HepG2 (cell line): ENCODE results near the gene IL22. TPM values are rescaled to one million over a fixed set of nuclear protein-coding genes. Genes with fewer than 3 reads are reported as not detected.

Experiments
- ATAC-seq: fragments of 200-7000 bp; cut with Tn5 transposase; 3 replicates; pipeline ENCODE4 v1.9.1; 2020; ENCODE audit warnings: mild to moderate bottlenecking, moderate library complexity
- BruUV-seq: library from RNA; stranded (reverse); fragments of 400-500 nt; replicated peaks from 2 replicates; lab custom pipeline; 2021; lab: Mats Ljungman, UMichigan
- CTCF ChIA-PET: fragments of 300-600 bp; formaldehyde crosslinking; extraction: SDS; loops from one replicate; lab custom pipeline; 2021; ENCODE audit warnings: low total read pairs, inconsistent platforms, low intra/inter-chr PET ratio; lab: Yijun Ruan, JAX
- POLR2A ChIA-PET: fragments of 350-600 bp; sonication (Branson Sonifier 250); formaldehyde crosslinking; loops from one replicate; lab custom pipeline; 2020; ENCODE audit warnings: antibody characterized with exemption, inconsistent platforms; lab: Yijun Ruan, JAX
- DNase-seq: peaks from one replicate; pipeline ENCODE4 v3.0.0-alpha.2; 2015; ENCODE audit warnings: low spot score
- FAIRE-seq: peaks from 3 replicates; lab custom pipeline; 2011; peaks lifted over from hg19 to GRCh38; lab: Jason Lieb, UNC
- H2AFZ ChIP-seq: one replicate; pipeline ENCODE4 v1.6.1; 2011; ENCODE audit warnings: low read length, inconsistent platforms
- H3K27ac ChIP-seq: fragments of 300-600 bp; 3 replicates; pipeline ENCODE4 v1.8.0; 2011; ENCODE audit warnings: mixed run types, mild to moderate bottlenecking, mixed read lengths, low read length, inconsistent platforms; ENCODE audit not compliant: insufficient read depth; ENCODE audit errors: extremely low read length
- H3K27me3 ChIP-seq, 2 experiments: fragments of 200-600 bp in 1 of 2; 2 replicates in 1 of 2; 3 replicates in 1 of 2; pipeline versions ENCODE4 v1.6.0 to v1.8.0; 2011; ENCODE audit warnings: low read length in 2 of 2, mild to moderate bottlenecking in 2 of 2, moderate library complexity in 2 of 2, inconsistent platforms in 1 of 2; ENCODE audit not compliant: insufficient read depth in 2 of 2, control insufficient read depth in 1 of 2
- H3K36me3 ChIP-seq, 2 experiments: fragments of 200-600 bp in 1 of 2; replicated peaks in 1 of 2; 2 replicates in 1 of 2; 3 replicates in 1 of 2; pipeline versions ENCODE4 v1.5.1 to v1.8.0; 2011; ENCODE audit warnings: low read length in 2 of 2, inconsistent platforms in 1 of 2; ENCODE audit not compliant: insufficient read depth in 2 of 2, control insufficient read depth in 1 of 2
- H3K4me1 ChIP-seq: 2 replicates; pipeline ENCODE4 v1.5.1; 2012; ENCODE audit warnings: low read length, inconsistent platforms; ENCODE audit not compliant: insufficient read depth
- H3K4me2 ChIP-seq: 2 replicates; pipeline ENCODE4 v1.6.0; 2011; ENCODE audit warnings: low read depth, low read length, inconsistent platforms
- H3K4me3 ChIP-seq, 3 experiments: fragments of 200-600 bp in 1 of 3; sonication (generic), shearing (Covaris generic) in 1 of 3; replicated peaks in 1 of 3; 2 replicates each; pipeline ENCODE4 v1.5.1; 2011 to 2016; ENCODE audit warnings: low read length in 3 of 3, inconsistent platforms in 2 of 3, low read depth in 2 of 3, mild to moderate bottlenecking in 2 of 3, control low read depth in 1 of 3, mixed read lengths in 1 of 3; ENCODE audit not compliant: insufficient read depth in 1 of 3
- H3K79me2 ChIP-seq: one replicate; pipeline ENCODE4 v1.6.1; 2011; ENCODE audit warnings: low read length, inconsistent platforms; ENCODE audit not compliant: insufficient read depth
- H3K9ac ChIP-seq: 2 replicates; pipeline ENCODE4 v1.6.0; 2011; ENCODE audit warnings: mild to moderate bottlenecking, low read depth, low read length, inconsistent platforms; ENCODE audit not compliant: insufficient read depth
- H3K9me3 ChIP-seq: 2 replicates; pipeline ENCODE4 v1.5.1; 2012; ENCODE audit warnings: mild to moderate bottlenecking, low read length
- H4K20me1 ChIP-seq: 2 replicates; pipeline ENCODE4 v1.6.0; 2011; ENCODE audit warnings: inconsistent platforms, mild to moderate bottlenecking, low read length, moderate library complexity; ENCODE audit not compliant: insufficient read depth
- CEBPB ChIP-seq: IDR thresholded peaks from 2 replicates; pipeline ENCODE4 v1.6.1; 2011; ENCODE audit warnings: low read depth, low read length, improper control_type of control experiment, borderline replicate concordance
- GABPA ChIP-seq, 2 experiments: IDR thresholded peaks; 2 replicates each; pipeline ENCODE4 v1.6.1; 2011 to 2016; ENCODE audit warnings: low read depth in 2 of 2, low read length in 1 of 2, missing biosample characterization in 1 of 2, missing genetic modification characterization in 1 of 2
- KLF11 ChIP-seq: IDR thresholded peaks from 2 replicates; pipeline ENCODE4 v1.6.1; 2016; ENCODE audit warnings: missing compliant biosample characterization
- MIER3 ChIP-seq: IDR thresholded peaks from 2 replicates; pipeline ENCODE4 v1.6.1; 2016; ENCODE audit warnings: missing compliant biosample characterization, borderline replicate concordance
- NFYB ChIP-seq: sonication (generic); formaldehyde crosslinking; IDR thresholded peaks from 2 replicates; pipeline ENCODE4 v1.4.0; 2020; ENCODE audit warnings: missing genetic modification reagents
- NONO ChIP-seq, 2 experiments: fragments of 450-650 bp in 1 of 2; sonication (generic) in 1 of 2; formaldehyde crosslinking in 1 of 2; IDR thresholded peaks in 1 of 2; conservative IDR thresholded peaks in 1 of 2; 2 replicates each; pipeline versions ENCODE4 v1.6.1 to v1.8.0; 2017 to 2022; ENCODE audit warnings: mild to moderate bottlenecking in 1 of 2, missing genetic modification reagents in 1 of 2, moderate library complexity in 1 of 2
- NR2C2 ChIP-seq: sonication (generic); formaldehyde crosslinking; IDR thresholded peaks from 2 replicates; pipeline ENCODE4 v1.4.0; 2020; ENCODE audit warnings: missing genetic modification reagents, mild to moderate bottlenecking, moderate library complexity, borderline replicate concordance
- REPIN1 ChIP-seq: sonication (generic); formaldehyde crosslinking; IDR thresholded peaks from 2 replicates; pipeline ENCODE4 v1.8.0; 2022; ENCODE audit warnings: missing genetic modification reagents, low read depth, mild to moderate bottlenecking, borderline replicate concordance
- ZBTB7A ChIP-seq: sonication (generic); formaldehyde crosslinking; IDR thresholded peaks from 2 replicates; pipeline ENCODE4 v1.8.0; 2022; ENCODE audit warnings: mild to moderate bottlenecking, missing genetic modification reagents
- ZFP62 ChIP-seq: sonication (generic); formaldehyde crosslinking; IDR thresholded peaks from 2 replicates; pipeline ENCODE4 v1.4.0; 2020; ENCODE audit warnings: missing genetic modification reagents
- ZNF101 ChIP-seq: sonication (generic); formaldehyde crosslinking; IDR thresholded peaks from 2 replicates; pipeline ENCODE4 v1.4.0; 2020; ENCODE audit warnings: mild to moderate bottlenecking, low read depth, missing genetic modification reagents, borderline replicate concordance
- ZSCAN9 ChIP-seq: IDR thresholded peaks from 2 replicates; pipeline ENCODE4 v1.6.1; 2016; ENCODE audit warnings: borderline replicate concordance
- WGBS: methylation state at CpG from one replicate; pipeline ENCODE4 v1.1.6; 2017; ENCODE audit warnings: low lambda C conversion rate; 5-methylcytosine and 5-hydroxymethylcytosine counted together
- in situ Hi-C: cut with HindIII; loops from 2 replicates; pipeline ENCODE4 v1.10.0; 2017; ENCODE audit warnings: low pct_unique_long_range_greater_than_20kb; ENCODE audit not compliant: extremely low pct_ligation_motif_present
- intact Hi-C: fragments of 100-400 bp; cut with micrococcal nuclease; formaldehyde crosslinking; loops from one replicate; pipeline ENCODE4 v1.10.0; 2022; ENCODE audit not compliant: unreplicated experiment
- polyA plus RNA-seq, 8 experiments: library from polyadenylated mRNA; depleted of rRNA in 3 of 8; stranded (reverse) in 7 of 8; unstranded in 1 of 8; fragments of >200 nt; fragmentation: Illumina TruSeq in 4 of 8; extraction: Trizol in 4 of 8; gene quantifications; 2 replicates each; pipeline versions ENCODE4 v1.2.1 to v1.2.3, GENCODE V29; 2011 to 2016; ENCODE audit warnings: low read depth in 4 of 8, missing spikeins in 1 of 8, mixed read lengths in 1 of 8; ENCODE audit not compliant: insufficient read depth in 1 of 8
- total RNA-seq, 5 experiments: library from RNA; depleted of rRNA; stranded (reverse); fragments of >200 nt; fragmentation: Illumina TruSeq; extraction: Trizol; gene quantifications; 2 replicates each; pipeline ENCODE4 v1.2.3, GENCODE V29; 2016; ENCODE audit warnings: low read depth in 1 of 5
- TF ChIP-seq, protein P1 (sequence below): IDR thresholded peaks from 2 replicates; pipeline ENCODE4 v1.6.1; 2012; ENCODE audit warnings: low read depth, low read length, improper control_type of control experiment
- TF ChIP-seq, protein P2 (sequence below): IDR thresholded peaks from 2 replicates; pipeline ENCODE4 v1.6.1; 2016
- TF ChIP-seq, protein P3 (sequence below): sonication (generic); formaldehyde crosslinking; IDR thresholded peaks from 2 replicates; pipeline ENCODE4 v1.8.1; 2023; ENCODE audit warnings: mild to moderate bottlenecking, missing genetic modification reagents, borderline replicate concordance

Gene IL22
- total and polyA plus RNA-seq, 2 of the 13 experiments (the other 11 are each of a cell fraction or from before 2014, with no cell fraction given): not detected

DNA sequence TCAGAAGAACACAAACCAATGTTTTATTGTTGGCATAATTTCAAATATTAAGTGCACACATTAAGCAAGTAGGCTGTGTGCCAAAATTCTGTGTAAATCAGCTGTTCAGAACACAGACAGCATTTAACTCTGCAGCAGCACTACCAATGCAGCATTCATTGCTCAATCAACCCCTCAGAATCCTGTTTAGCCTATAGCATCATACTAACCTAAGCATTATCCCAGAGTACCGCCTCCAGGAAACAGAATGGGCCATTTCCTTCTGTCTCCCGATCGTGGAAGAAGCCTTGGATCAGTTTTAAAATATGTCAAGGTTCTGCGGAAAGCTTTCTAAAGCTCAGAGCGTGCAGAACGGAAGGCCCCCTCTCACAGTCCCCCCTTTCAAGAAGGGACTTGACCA, 31.1 kb downstream of the IL22 start:
- peak overlapping the region; percentile 54 for H2AFZ ChIP-seq
- H3K4me1 ChIP-seq: no peaks in the 10 kb centered on the region
- 10% methylated on average over 5 of the region's 6 CpGs for WGBS
- no peaks in the 10 kb centered on the region for H3K9me3 ChIP-seq
- no peaks in the 10 kb centered on the region for H3K79me2 ChIP-seq
- ATAC-seq: no peak
- TF ChIP-seq CEBPB (peak; percentile 40; the same call in 1 of the 2 replicates), ZNF101 (CRISPR knock-in tag) (no peak)
- ChIA-PET CTCF (interaction anchor here (2.3 kb wide), 1 partner anchor 95 kb away, joined by 36 read pairs; no protein-coding TSS in a partner anchor), POLR2A (no interaction called here)
- no peak overlapping the region for H3K4me3 ChIP-seq
- H3K4me2 ChIP-seq: no peak overlapping the region
- no TSS peak for BruUV-seq
- peaks cover 0 to 6% of the 10 kb centered on the region in 2 experiments; a peak in 1 of 5 replicates for H3K27me3 ChIP-seq
- no peaks in the 10 kb centered on the region for H4K20me1 ChIP-seq
- DNase-seq: no peak
- intact Hi-C loops: no loop called here
- FAIRE-seq: no peak
- no peak overlapping the region for H3K27ac ChIP-seq
- H3K9ac ChIP-seq: no peak overlapping the region
- in situ Hi-C loops: loop anchor here (5.0 kb wide), 1 partner anchor 90 kb away; no protein-coding TSS in a partner anchor
- no peaks in the 10 kb centered on the region for H3K36me3 ChIP-seq

DNA sequence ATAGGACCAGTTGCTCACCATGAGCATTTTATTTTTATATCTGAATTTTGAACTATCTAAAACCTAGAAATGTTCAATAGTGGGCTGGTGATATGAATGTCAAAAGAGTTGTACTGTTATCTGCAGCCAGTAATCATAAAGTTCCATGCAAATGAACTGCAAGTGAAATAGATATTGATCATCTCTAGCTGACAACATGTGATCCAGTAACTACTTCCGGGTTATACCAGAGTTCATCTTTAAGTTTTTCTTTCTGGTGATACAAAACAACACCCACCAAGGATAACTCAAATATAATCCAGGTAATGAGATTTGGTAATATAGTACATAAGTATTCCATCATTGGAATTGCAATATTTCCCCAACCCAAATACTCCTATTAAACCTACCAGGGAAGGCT, 31.9 kb downstream of the IL22 start:
- Histone ChIP-seq H3K36me3 (no peaks in the 10 kb centered on the region), H3K9ac (no peak overlapping the region), H3K4me2 (no peak overlapping the region), H3K9me3 (no peaks in the 10 kb centered on the region), H3K27ac (no peak overlapping the region), H3K27me3 (peaks cover 0 to 6% of the 10 kb centered on the region in 2 experiments; a peak in 1 of 5 replicates), H4K20me1 (no peaks in the 10 kb centered on the region), H3K4me1 (no peaks in the 10 kb centered on the region), H2AFZ (no peak overlapping the region), H3K79me2 (no peaks in the 10 kb centered on the region), H3K4me3 (no peak overlapping the region)
- FAIRE-seq (no peak), DNase-seq (no peak), ATAC-seq (no peak)
- ChIA-PET POLR2A (no interaction called here), CTCF (interaction anchor here (1.4 kb wide), 1 partner anchor 95 kb away, joined by 3 read pairs; no protein-coding TSS in a partner anchor)
- intact Hi-C loops (no loop called here), in situ Hi-C loops (loop anchor here (5.0 kb wide), 1 partner anchor 91 kb away; no protein-coding TSS in a partner anchor)
- no TSS peak for BruUV-seq
- 0% methylated on average over 1 of the region's 1 CpG for WGBS
- TF ChIP-seq ZBTB7A (CRISPR knock-in tag) (no peak), NR2C2 (CRISPR knock-in tag) (peak; percentile 83), KLF11 (CRISPR knock-in tag) (no peak), NONO (IDR thresholded peaks at IDR 0.05) (no peak), NONO (CRISPR knock-in tag; conservative IDR thresholded peaks at IDR 0.05) (no peak), GABPA (IDR thresholded peaks at IDR 0.05; ENCODE audit: low read depth, low read length) (no peak), GABPA (CRISPR knock-in tag; IDR thresholded peaks at IDR 0.05; ENCODE audit: low read depth) (peak; percentile 46; the same call in 1 of the 2 replicates), ZSCAN9 (CRISPR knock-in tag) (no peak), REPIN1 (CRISPR knock-in tag) (no peak), NFYB (CRISPR knock-in tag) (no peak), MIER3 (CRISPR knock-in tag) (no peak), ZFP62 (CRISPR knock-in tag) (no peak)
- TF ChIP-seq, protein P1, sequence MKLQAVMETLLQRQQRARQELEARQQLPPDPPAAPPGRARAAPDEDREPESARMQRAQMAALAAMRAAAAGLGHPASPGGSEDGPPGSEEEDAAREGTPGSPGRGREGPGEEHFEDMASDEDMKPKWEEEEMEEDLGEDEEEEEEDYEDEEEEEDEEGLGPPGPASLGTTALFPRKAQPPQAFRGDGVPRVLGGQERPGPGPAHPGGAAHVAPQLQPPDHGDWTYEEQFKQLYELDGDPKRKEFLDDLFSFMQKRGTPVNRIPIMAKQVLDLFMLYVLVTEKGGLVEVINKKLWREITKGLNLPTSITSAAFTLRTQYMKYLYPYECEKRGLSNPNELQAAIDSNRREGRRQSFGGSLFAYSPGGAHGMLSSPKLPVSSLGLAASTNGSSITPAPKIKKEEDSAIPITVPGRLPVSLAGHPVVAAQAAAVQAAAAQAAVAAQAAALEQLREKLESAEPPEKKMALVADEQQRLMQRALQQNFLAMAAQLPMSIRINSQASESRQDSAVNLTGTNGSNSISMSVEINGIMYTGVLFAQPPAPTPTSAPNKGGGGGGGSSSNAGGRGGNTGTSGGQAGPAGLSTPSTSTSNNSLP: no peak
- TF ChIP-seq, protein P2, sequence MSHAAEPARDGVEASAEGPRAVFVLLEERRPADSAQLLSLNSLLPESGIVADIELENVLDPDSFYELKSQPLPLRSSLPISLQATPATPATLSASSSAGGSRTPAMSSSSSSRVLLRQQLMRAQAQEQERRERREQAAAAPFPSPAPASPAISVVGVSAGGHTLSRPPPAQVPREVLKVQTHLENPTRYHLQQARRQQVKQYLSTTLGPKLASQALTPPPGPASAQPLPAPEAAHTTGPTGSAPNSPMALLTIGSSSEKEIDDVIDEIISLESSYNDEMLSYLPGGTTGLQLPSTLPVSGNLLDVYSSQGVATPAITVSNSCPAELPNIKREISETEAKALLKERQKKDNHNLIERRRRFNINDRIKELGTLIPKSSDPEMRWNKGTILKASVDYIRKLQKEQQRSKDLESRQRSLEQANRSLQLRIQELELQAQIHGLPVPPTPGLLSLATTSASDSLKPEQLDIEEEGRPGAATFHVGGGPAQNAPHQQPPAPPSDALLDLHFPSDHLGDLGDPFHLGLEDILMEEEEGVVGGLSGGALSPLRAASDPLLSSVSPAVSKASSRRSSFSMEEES: no peak
- TF ChIP-seq, protein P3, sequence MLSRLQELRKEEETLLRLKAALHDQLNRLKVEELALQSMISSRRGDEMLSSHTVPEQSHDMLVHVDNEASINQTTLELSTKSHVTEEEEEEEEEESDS (CRISPR knock-in tag): no peak
